Lung (tissue), 12 donors: ENCODE results near the gene SERPINB5. TPM values are rescaled to one million over a fixed set of nuclear protein-coding genes. Genes with fewer than 3 reads are reported as not detected.

Experiments used
- ATAC-seq: fragments of 200-7000 bp; cut with Tn5 transposase; one replicate; pipeline ENCODE4 v1.9.1; 2020; ENCODE audit warnings: moderate number of reproducible peaks; ENCODE audit not compliant: insufficient read depth, low FRiP score
- DNase-seq, 3 donors: peaks; one replicate each; pipeline ENCODE4 v3.0.0-alpha.2; 2013 to 2017
- H3K27ac ChIP-seq, 2 donors: one replicate each; pipeline ENCODE4 v1.5.1; 2013; ENCODE audit warnings: mild to moderate bottlenecking in 2 of 2, moderate library complexity in 2 of 2, control low read depth in 1 of 2, inconsistent platforms in 1 of 2, low read depth in 1 of 2, low read length in 1 of 2
- H3K27me3 ChIP-seq, 3 donors: one replicate each; pipeline ENCODE4 v1.5.1; 2013; ENCODE audit warnings: low read length in 2 of 3; ENCODE audit not compliant: control insufficient read depth in 3 of 3, insufficient read depth in 3 of 3
- H3K36me3 ChIP-seq, 4 donors: one replicate each; pipeline ENCODE4 v1.5.1; 2013; ENCODE audit warnings: low read length in 4 of 4, mild to moderate bottlenecking in 1 of 4, moderate library complexity in 1 of 4; ENCODE audit not compliant: control insufficient read depth in 4 of 4, insufficient read depth in 4 of 4
- H3K4me1 ChIP-seq, 5 donors: one replicate each; pipeline ENCODE4 v1.5.1; 2013; ENCODE audit warnings: low read length in 5 of 5, mild to moderate bottlenecking in 2 of 5, moderate library complexity in 1 of 5; ENCODE audit not compliant: control insufficient read depth in 5 of 5, insufficient read depth in 5 of 5
- H3K4me3 ChIP-seq: one replicate; pipeline ENCODE4 v1.5.1; 2013; ENCODE audit warnings: mild to moderate bottlenecking, control low read depth, moderate library complexity
- H3K9ac ChIP-seq, 2 donors: one replicate each; pipeline ENCODE4 v1.5.1; 2013; ENCODE audit warnings: low read length in 2 of 2, control low read depth in 1 of 2; ENCODE audit not compliant: insufficient read depth in 1 of 2
- H3K9me3 ChIP-seq, 4 donors: one replicate each; pipeline ENCODE4 v1.5.1; 2013; ENCODE audit warnings: low read length in 3 of 4, mild to moderate bottlenecking in 1 of 4, moderate library complexity in 1 of 4; ENCODE audit not compliant: control insufficient read depth in 4 of 4, insufficient read depth in 3 of 4
- whole genome bisulfite sequencing, 2 donors: extraction: QIAGEN DNeasy Blood & Tissue Kit; methylation state at CpG; one replicate each; pipeline ENCODE4 v1.1.7; 2013; 5-methylcytosine and 5-hydroxymethylcytosine counted together
- polyA plus RNA-seq, 2 donors: library from polyadenylated mRNA; stranded (reverse); fragments of 200-250 nt; gene quantifications; one replicate each; pipeline ENCODE4 v1.2.1, GENCODE V29; 2013
- total RNA-seq, 2 donors: library from RNA; depleted of rRNA in 1 of 2; stranded (reverse); fragments of >200 nt in 1 of 2; gene quantifications; one replicate each; pipeline ENCODE4 v1.2.1, GENCODE V29; 2014 to 2021
- TF ChIP-seq, protein P1 (sequence below): IDR thresholded peaks from 2 replicates; pipeline ENCODE4 v1.5.1; 2012; ENCODE audit warnings: mild to moderate bottlenecking; ENCODE audit errors: control extremely low read depth, extremely low read depth
- donor health status: control.
- donor health status: control.
- donor health status: Bipolar disorder and iron deficiency.
- donor health status: healthy.
- donor health status: DM: yes; HTN: yes; CAD: no.

SERPINB5 gene
- total and polyA plus RNA-seq, 4 donors, result 0.37 to 0.92 (median 0.61) TPM

GRCh38 chr18:63440881-63441280 is 35.9 kb upstream of the SERPINB5 start:
- TF ChIP-seq, protein P1, sequence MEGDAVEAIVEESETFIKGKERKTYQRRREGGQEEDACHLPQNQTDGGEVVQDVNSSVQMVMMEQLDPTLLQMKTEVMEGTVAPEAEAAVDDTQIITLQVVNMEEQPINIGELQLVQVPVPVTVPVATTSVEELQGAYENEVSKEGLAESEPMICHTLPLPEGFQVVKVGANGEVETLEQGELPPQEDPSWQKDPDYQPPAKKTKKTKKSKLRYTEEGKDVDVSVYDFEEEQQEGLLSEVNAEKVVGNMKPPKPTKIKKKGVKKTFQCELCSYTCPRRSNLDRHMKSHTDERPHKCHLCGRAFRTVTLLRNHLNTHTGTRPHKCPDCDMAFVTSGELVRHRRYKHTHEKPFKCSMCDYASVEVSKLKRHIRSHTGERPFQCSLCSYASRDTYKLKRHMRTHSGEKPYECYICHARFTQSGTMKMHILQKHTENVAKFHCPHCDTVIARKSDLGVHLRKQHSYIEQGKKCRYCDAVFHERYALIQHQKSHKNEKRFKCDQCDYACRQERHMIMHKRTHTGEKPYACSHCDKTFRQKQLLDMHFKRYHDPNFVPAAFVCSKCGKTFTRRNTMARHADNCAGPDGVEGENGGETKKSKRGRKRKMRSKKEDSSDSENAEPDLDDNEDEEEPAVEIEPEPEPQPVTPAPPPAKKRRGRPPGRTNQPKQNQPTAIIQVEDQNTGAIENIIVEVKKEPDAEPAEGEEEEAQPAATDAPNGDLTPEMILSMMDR, result no peak
- DNase-seq (no peak), ATAC-seq (no peak)
- no peaks in the 10 kb centered on the region for H3K27me3 ChIP-seq
- no peaks in the 10 kb centered on the region for H3K9me3 ChIP-seq
- no peaks in the 10 kb centered on the region for H3K36me3 ChIP-seq
- H3K4me3 ChIP-seq, result no peak overlapping the region
- H3K9ac ChIP-seq, result no peak overlapping the region
- 55 to 69% methylated on average over 5 of the region's 5 CpGs for WGBS, 2 donors
- H3K4me1 ChIP-seq, result peaks cover 0 to 3% (median 0%) of the 10 kb centered on the region in 5 donors
- no peak overlapping the region for H3K27ac ChIP-seq

DNA sequence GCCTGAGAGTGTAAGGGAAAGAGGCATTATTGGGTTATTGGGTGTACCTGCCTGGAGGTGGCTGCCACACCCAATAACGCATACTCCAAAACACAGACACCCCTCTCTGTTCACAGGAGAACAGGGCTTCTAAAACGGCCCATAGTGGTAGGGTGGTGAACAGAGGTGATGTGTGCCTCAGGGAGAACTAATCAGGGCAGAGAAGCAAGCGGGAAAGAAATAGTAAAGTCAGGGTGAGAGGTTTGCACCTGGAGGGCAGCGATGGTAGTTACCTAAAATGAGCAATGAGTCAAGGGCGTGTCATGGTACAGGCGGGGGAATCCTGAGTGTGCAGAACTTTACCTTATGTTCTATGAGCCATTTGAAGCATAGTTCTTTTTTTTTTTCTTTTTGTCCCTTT is 32.9 kb upstream of the SERPINB5 start:
- DNase-seq (no peak), ATAC-seq (no peak)
- Histone ChIP-seq H3K4me3 (no peak overlapping the region), H3K9ac (no peak overlapping the region), H3K9me3 (no peaks in the 10 kb centered on the region), H3K36me3 (no peaks in the 10 kb centered on the region), H3K27ac (no peak overlapping the region), H3K27me3 (no peaks in the 10 kb centered on the region), H3K4me1 (no peaks in the 10 kb centered on the region)
- TF ChIP-seq, protein P1, result no peak
- WGBS, 2 donors, result 94 to 95% methylated on average over 6 of the region's 6 CpGs

GRCh38 chr18:63444580-63444979 is 32.2 kb upstream of the SERPINB5 start:
- ATAC-seq (peak; percentile 27), DNase-seq (peak in 1 of 3 donors; percentile 30)
- H3K36me3 ChIP-seq, result no peaks in the 10 kb centered on the region
- TF ChIP-seq, protein P1, result no peak
- no peaks in the 10 kb centered on the region for H3K27me3 ChIP-seq
- WGBS, 2 donors, result 35 to 62% methylated on average over 6 of the region's 6 CpGs
- H3K9me3 ChIP-seq, result no peaks in the 10 kb centered on the region
- no peak overlapping the region for H3K9ac ChIP-seq
- no peaks in the 10 kb centered on the region for H3K4me1 ChIP-seq
- no peak overlapping the region for H3K4me3 ChIP-seq
- H3K27ac ChIP-seq, result no peak overlapping the region

DNA sequence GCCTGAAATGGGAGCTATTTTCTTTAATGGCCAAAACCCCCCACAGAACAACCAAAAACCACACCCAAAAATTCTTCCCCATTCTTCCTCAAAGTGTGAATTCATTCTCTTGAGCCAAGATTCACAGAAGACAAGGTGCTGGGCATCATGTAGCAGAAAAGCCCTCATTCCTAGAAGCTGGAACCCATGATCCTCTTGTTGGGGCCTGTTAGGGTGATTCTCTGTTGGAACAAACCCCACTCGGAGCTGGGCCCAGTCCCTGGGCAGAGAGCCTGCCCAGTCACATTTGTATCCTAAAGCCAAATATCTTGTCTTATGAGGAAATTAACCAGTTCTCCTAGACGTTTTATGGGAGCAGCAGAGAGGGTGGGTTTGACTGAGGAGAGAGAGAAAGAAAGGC is 31.7 kb upstream of the SERPINB5 start:
- DNase-seq (no peak), ATAC-seq (no peak)
- H3K4me1 ChIP-seq, result no peaks in the 10 kb centered on the region
- H3K36me3 ChIP-seq, result no peaks in the 10 kb centered on the region
- no peaks in the 10 kb centered on the region for H3K9me3 ChIP-seq
- no peaks in the 10 kb centered on the region for H3K27me3 ChIP-seq
- no peak overlapping the region for H3K27ac ChIP-seq
- no peak overlapping the region for H3K9ac ChIP-seq
- H3K4me3 ChIP-seq, result no peak overlapping the region
- TF ChIP-seq, protein P1, result no peak
- 54 to 56% methylated on average over 2 of the region's 2 CpGs for WGBS, 2 donors
